Activated naive CD8-positive, alpha-beta T cell treated with anti-CD3 and anti-CD28 coated beads, Interleukin-2, amount 10 ng/mL, durations not matched to agents 7 days and 5 days (primary cell): Measurements from ENCODE around the gene B3GNT7. TPM values are rescaled to one million over a fixed set of nuclear protein-coding genes. Genes with fewer than 3 reads are reported as not detected.
"Not testable (repeated sequence)": the region's sequence is repeated elsewhere in the genome, so short reads cannot be mapped to it uniquely, and the experiment has no call there.

Experiments used
- ATAC-seq: fragments of 150-1000 bp; cut with Tn5 transposase; one replicate; pipeline ENCODE4 v1.10.0; 2021; ENCODE audit warnings: low read depth, moderate library complexity
- POLR2A ChIA-PET: fragments of 350-600 bp; sonication (Branson Sonifier 250); formaldehyde crosslinking; loops from one replicate; lab custom pipeline; 2021; ENCODE audit warnings: antibody characterized with exemption; lab: Charles Lee
- DNase-seq: peaks from one replicate; pipeline ENCODE4 v3.0.0; 2021
- H3K27ac Mint-ChIP-seq: one replicate; pipeline ENCODE4 v1.8.0; 2022; ENCODE audit warnings: mild to moderate bottlenecking, mixed read lengths
- H3K27me3 Mint-ChIP-seq: one replicate; pipeline ENCODE4 v1.8.0; 2022; ENCODE audit warnings: mild to moderate bottlenecking, moderate library complexity, mixed read lengths
- H3K36me3 Mint-ChIP-seq: one replicate; pipeline ENCODE4 v1.8.0; 2021; ENCODE audit warnings: mild to moderate bottlenecking, mixed read lengths
- H3K4me1 Mint-ChIP-seq: one replicate; pipeline ENCODE4 v1.8.0; 2021; ENCODE audit warnings: mixed read lengths
- H3K4me3 Mint-ChIP-seq: one replicate; pipeline ENCODE4 v1.8.0; 2022; ENCODE audit warnings: mild to moderate bottlenecking, moderate library complexity, mixed read lengths
- H3K9me3 Mint-ChIP-seq: one replicate; pipeline ENCODE4 v1.8.0; 2021; ENCODE audit warnings: mixed read lengths
- total RNA-seq, 2 experiments: library from RNA; stranded (reverse); gene quantifications; one replicate each; pipeline ENCODE4 v1.2.3, GENCODE V29; 2021

B3GNT7 gene, protein sequence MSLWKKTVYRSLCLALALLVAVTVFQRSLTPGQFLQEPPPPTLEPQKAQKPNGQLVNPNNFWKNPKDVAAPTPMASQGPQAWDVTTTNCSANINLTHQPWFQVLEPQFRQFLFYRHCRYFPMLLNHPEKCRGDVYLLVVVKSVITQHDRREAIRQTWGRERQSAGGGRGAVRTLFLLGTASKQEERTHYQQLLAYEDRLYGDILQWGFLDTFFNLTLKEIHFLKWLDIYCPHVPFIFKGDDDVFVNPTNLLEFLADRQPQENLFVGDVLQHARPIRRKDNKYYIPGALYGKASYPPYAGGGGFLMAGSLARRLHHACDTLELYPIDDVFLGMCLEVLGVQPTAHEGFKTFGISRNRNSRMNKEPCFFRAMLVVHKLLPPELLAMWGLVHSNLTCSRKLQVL
- under 1 TPM; 0.37 to 0.42 TPM for total RNA-seq

GRCh38 chr2:231395188-231396057 is at the start of gene B3GNT7:
Gene B3GNT7 (plus strand): TSS chr2:231395710. CDS start chr2:231395804, 94 bp downstream.
- no peaks in the 10 kb centered on the region for H3K36me3 Mint-ChIP-seq

DNA sequence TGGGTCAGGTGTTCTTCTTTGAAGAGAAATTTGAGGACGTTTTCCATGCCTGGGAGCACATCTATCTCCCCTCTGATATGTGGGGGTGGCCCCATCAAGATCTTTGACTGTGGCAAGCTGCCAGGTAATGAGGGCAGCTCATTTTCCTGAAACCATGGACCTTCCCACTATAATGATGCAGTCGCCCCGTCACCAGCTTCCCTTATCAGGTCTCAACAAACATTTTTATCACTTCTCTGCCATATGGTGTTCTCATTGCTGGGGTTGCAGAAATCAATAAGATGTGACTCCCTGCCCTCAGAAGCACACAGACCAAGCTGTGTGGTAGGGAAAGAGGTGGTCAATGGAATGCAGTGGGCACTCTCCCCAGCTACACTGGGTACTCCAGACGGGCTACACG is 48.4 kb upstream of the B3GNT7 start:
- DNase-seq: no peak
- ATAC-seq: no peak
- POLR2A ChIA-PET: no interaction called here
- Mint-ChIP-seq H3K27me3 (peaks cover 2% of the 10 kb centered on the region), H3K27ac (no peak overlapping the region), H3K4me3 (no peak overlapping the region), H3K36me3 (no peaks in the 10 kb centered on the region), H3K4me1 (peaks cover 1% of the 10 kb centered on the region), H3K9me3 (no peaks in the 10 kb centered on the region)

More at GRCh38 chr2:231395188-231396057, at the start of gene B3GNT7:
- ATAC-seq: peak; percentile 9
- no peak for DNase-seq
- peaks cover 16% of the 10 kb centered on the region for H3K27me3 Mint-ChIP-seq
- POLR2A ChIA-PET: interaction anchor here (1.1 kb wide), 1 partner anchor 69 kb away, joined by 5 read pairs; the partner anchor contains the start of gene NCL
- H3K27ac Mint-ChIP-seq: peak within 1 kb of the TSS; percentile 40
- peaks cover 20% of the 10 kb centered on the region for H3K4me1 Mint-ChIP-seq
- no peaks in the 10 kb centered on the region for H3K9me3 Mint-ChIP-seq
- H3K4me3 Mint-ChIP-seq: peak within 1 kb of the TSS; percentile 75

DNA sequence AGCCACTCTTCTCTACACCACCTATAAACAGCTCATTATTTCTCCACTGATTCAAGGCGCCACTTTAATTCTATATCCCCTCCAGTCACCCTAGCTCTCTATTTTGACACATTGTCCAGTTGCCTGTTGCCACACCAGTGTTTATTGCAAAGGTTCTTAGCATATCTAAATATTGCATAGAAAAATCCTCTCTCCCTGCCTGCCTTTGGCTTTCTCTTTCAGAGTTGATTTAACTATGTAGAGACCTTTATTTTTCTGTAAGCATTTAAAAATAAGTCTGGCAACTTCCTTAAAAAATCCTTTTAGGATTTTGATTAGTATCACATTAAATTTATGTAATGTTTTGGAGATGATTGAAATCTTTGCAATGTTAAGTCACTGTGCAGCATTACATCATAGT is 47.9 kb upstream of the B3GNT7 start:
- H3K4me1 Mint-ChIP-seq: peaks cover 1% of the 10 kb centered on the region
- H3K9me3 Mint-ChIP-seq: no peaks in the 10 kb centered on the region
- peaks cover 2% of the 10 kb centered on the region for H3K27me3 Mint-ChIP-seq
- ATAC-seq (no peak), DNase-seq (no peak)
- H3K36me3 Mint-ChIP-seq: no peaks in the 10 kb centered on the region
- POLR2A ChIA-PET: no interaction called here
- H3K27ac Mint-ChIP-seq: no peak overlapping the region
- H3K4me3 Mint-ChIP-seq: no peak overlapping the region

- H3K27me3 Mint-ChIP-seq: peaks cover 2% of the 10 kb centered on the region
- DNase-seq (no peak), ATAC-seq (no peak)
- H3K4me3 Mint-ChIP-seq: no peak overlapping the region
- POLR2A ChIA-PET: no interaction called here
- H3K9me3 Mint-ChIP-seq: no peaks in the 10 kb centered on the region
- no peaks in the 10 kb centered on the region for H3K36me3 Mint-ChIP-seq
- peaks cover 1% of the 10 kb centered on the region for H3K4me1 Mint-ChIP-seq
- H3K27ac Mint-ChIP-seq: no peak overlapping the region
Measured at GRCh38 chr2:231348173-231348572, 47.3 kb upstream of the B3GNT7 start.

GRCh38 chr2:231348704-231349373 is 46.7 kb upstream of the B3GNT7 start:
- Mint-ChIP-seq H3K27me3 (peaks cover 2% of the 10 kb centered on the region), H3K4me1 (peaks cover 1% of the 10 kb centered on the region), H3K36me3 (no peaks in the 10 kb centered on the region), H3K27ac (no peak overlapping the region), H3K9me3 (no peaks in the 10 kb centered on the region), H3K4me3 (no peak overlapping the region)
- POLR2A ChIA-PET: no interaction called here
- DNase-seq (no peak), ATAC-seq (no peak)

DNA sequence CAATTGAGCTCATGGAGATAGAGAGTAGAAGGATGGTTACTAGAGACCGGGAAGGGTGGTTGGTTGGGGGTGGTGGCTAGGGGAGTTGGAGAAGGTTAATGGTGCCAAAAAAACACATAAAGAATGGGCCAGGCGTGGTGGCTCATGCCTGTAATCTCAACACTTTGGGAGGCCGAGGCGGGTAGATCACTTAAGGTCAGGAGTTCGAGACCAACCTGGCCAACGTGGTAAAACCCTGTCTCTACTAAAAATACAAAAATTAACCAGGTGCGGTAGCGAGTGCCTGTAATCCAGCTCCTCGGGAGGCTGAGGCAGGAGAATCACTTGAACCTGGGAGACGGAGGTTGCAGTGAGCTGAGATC is 46.2 kb upstream of the B3GNT7 start:
- ATAC-seq, H3K27me3 Mint-ChIP-seq, H3K4me3 Mint-ChIP-seq, H3K4me1 Mint-ChIP-seq, H3K27ac Mint-ChIP-seq, DNase-seq, POLR2A ChIA-PET, H3K36me3 Mint-ChIP-seq, H3K9me3 Mint-ChIP-seq: not testable (repeated sequence)

- ATAC-seq (no peak), DNase-seq (no peak)
- Mint-ChIP-seq H3K9me3 (no peaks in the 10 kb centered on the region), H3K4me3 (no peak overlapping the region), H3K36me3 (no peaks in the 10 kb centered on the region), H3K27ac (no peak overlapping the region), H3K4me1 (peaks cover 1% of the 10 kb centered on the region), H3K27me3 (peaks cover 2% of the 10 kb centered on the region)
- POLR2A ChIA-PET: no interaction called here
Measured at GRCh38 chr2:231351648-231352047, 43.9 kb upstream of the B3GNT7 start.

DNA sequence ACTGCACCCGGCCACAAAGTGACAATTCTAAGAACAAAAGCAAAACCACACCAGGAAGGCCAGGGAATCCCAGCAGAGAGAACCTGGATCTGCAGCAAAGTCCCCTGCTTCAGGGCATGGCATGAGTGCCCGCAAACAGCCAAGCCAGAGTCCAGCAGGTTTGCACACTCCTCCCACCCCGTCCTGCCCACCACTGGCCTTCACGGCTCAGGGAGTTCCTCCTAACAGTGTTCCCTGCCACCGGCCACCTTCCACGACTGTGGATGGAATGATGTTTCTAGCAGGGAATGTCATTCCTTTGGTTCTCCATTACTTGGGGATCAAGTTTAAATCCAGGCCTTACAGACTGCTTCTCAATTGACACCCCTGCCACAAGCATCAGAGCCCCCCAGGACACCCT is 42.0 kb upstream of the B3GNT7 start:
- Mint-ChIP-seq H3K4me3 (no peak overlapping the region), H3K27ac (no peak overlapping the region), H3K27me3 (peaks cover 2% of the 10 kb centered on the region), H3K9me3 (no peaks in the 10 kb centered on the region), H3K4me1 (peaks cover 1% of the 10 kb centered on the region), H3K36me3 (no peaks in the 10 kb centered on the region)
- POLR2A ChIA-PET: no interaction called here
- DNase-seq: no peak
- no peak for ATAC-seq

DNA sequence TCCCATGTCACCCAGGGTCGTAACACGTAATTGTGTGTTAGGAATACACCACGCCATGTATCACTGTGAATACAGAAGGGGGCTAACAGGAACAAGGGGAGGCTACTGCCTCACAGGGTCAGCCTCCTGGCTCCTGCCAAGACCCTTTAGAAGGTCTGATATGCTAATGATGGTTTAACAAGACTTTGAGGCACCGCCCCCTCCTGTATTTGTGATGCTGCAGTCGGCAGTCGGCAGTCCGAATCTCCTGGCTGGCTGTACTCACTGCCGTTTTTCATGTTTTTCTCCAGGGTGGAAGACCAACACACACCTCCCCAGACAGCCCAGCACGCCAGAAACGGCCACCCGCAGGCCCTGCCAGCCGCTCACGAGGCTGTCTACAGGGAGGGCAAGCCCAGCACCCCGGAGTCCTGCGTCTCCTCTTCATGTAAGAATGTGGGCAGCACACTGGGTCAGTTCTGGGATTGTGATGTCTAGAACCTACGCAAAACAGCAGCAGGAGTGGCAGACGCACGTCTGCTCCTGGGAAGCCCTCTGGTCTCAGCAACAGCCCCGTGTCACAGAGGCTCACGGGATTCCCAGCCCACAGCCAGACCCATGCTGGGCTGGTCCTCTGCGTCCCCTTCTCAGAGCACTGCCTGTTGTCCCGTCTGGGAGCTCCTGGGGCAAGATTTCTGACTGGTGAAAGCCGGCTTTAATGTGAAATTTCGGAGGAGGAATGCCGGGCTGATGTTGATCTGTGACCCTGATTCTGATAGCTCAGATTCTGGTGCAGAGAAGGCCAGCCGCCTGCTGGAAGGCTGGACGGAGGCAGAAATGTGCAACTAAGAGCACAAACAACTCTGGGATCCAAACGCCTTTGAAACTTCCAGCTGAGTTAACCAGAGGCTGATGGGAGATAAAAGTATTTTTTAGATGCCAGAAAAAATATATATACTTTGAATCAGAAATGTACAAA is 39.7 kb upstream of the B3GNT7 start:
- Mint-ChIP-seq H3K27me3 (peaks cover 2% of the 10 kb centered on the region), H3K4me3 (no peak overlapping the region), H3K4me1 (no peaks in the 10 kb centered on the region), H3K9me3 (no peaks in the 10 kb centered on the region), H3K36me3 (no peaks in the 10 kb centered on the region), H3K27ac (no peak overlapping the region)
- ATAC-seq (no peak), DNase-seq (no peak)
- POLR2A ChIA-PET: no interaction called here

GRCh38 chr2:231356466-231356844 is 39.1 kb upstream of the B3GNT7 start:
- DNase-seq (no peak), ATAC-seq (no peak)
- Mint-ChIP-seq H3K27ac (no peak overlapping the region), H3K9me3 (no peaks in the 10 kb centered on the region), H3K4me3 (no peak overlapping the region), H3K4me1 (no peaks in the 10 kb centered on the region), H3K27me3 (peaks cover 2% of the 10 kb centered on the region), H3K36me3 (no peaks in the 10 kb centered on the region)
- POLR2A ChIA-PET: no interaction called here

DNA sequence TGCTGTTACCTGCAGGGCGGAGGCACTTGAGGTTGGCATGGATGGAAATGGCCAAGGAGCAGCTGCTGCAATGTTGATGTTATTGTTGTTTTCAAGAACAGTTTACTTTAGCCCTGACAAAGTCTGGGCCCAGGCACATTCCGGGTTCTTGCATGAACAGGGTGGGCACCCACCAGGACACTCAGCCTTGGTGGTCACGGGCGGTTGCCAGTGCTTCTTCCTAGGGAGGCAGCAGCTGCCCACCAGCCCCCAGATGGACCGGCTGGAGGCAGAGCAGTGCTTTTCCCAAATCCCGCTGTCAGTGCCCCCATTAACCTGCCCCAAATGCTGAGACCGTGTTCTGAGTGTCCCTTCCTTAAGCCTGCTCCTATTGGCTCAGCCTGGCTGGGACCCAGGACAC is 38.5 kb upstream of the B3GNT7 start:
- no peak for DNase-seq
- no peak for ATAC-seq
- Mint-ChIP-seq H3K9me3 (no peaks in the 10 kb centered on the region), H3K4me3 (no peak overlapping the region), H3K27ac (no peak overlapping the region), H3K4me1 (peaks cover 3% of the 10 kb centered on the region), H3K27me3 (peaks cover 2% of the 10 kb centered on the region), H3K36me3 (no peaks in the 10 kb centered on the region)
- POLR2A ChIA-PET: no interaction called here

DNA sequence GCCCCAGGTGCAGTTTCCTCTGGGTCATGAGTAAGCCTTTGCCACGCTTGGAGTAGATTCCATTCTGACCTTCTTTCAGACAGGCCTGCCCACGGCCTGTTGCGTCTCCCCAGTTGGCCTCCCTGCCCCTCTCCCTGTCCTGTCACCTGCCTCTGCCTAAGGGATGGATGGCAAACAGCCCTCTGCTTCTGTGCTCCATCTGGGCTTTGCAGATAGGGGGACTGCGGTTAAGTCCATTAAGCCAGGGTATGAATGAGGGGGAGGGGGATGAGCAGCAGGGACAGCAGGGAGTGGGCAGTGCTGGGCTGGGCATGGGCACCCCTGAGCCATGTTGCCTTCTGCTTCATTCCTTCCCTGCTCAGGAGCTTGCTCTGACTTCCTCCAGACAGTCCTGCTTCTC is 37.6 kb upstream of the B3GNT7 start:
- no peak for ATAC-seq
- Mint-ChIP-seq H3K27ac (no peak overlapping the region), H3K4me3 (no peak overlapping the region), H3K27me3 (peaks cover 2% of the 10 kb centered on the region), H3K9me3 (no peaks in the 10 kb centered on the region), H3K36me3 (no peaks in the 10 kb centered on the region), H3K4me1 (peaks cover 8% of the 10 kb centered on the region)
- POLR2A ChIA-PET: no interaction called here
- no peak for DNase-seq
